Measurements from ENCODE around the gene AZU1.
"Not testable (repeated sequence)": the region's sequence is repeated elsewhere in the genome, so short reads cannot be mapped to it uniquely, and the experiment has no call there.

AZU1 gene

DNA sequence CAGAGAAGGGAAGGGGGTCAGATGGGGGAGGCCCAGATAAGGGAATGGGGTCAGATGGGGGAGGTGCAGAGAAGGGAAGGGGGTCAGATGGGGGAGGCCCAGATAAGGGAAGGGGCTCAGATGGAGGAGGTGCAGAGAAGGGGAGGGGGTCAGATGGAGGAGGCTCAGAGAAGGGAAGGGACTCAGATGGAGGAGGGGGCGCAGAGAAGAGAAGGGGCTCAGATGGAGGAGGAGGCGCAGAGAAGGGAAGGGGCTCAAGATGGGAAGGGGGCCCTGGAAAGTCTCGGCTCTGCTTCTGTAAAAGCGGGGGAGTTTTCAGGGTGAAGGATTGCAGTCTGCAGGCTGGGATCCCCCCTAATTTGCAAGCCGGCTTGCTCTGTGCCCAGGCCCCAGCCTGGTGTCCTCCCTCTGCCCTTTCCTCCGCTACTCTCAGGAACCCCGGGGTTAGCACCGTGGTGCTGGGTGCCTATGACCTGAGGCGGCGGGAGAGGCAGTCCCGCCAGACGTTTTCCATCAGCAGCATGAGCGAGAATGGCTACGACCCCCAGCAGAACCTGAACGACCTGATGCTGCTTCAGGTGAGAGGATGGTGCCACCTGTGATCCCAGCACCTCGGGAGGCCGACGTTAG is 1.6 kb downstream of the AZU1 start:
- DNase-seq (ENCODE audit: low spot score) (no peak), FAIRE-seq (no peak)

DNA sequence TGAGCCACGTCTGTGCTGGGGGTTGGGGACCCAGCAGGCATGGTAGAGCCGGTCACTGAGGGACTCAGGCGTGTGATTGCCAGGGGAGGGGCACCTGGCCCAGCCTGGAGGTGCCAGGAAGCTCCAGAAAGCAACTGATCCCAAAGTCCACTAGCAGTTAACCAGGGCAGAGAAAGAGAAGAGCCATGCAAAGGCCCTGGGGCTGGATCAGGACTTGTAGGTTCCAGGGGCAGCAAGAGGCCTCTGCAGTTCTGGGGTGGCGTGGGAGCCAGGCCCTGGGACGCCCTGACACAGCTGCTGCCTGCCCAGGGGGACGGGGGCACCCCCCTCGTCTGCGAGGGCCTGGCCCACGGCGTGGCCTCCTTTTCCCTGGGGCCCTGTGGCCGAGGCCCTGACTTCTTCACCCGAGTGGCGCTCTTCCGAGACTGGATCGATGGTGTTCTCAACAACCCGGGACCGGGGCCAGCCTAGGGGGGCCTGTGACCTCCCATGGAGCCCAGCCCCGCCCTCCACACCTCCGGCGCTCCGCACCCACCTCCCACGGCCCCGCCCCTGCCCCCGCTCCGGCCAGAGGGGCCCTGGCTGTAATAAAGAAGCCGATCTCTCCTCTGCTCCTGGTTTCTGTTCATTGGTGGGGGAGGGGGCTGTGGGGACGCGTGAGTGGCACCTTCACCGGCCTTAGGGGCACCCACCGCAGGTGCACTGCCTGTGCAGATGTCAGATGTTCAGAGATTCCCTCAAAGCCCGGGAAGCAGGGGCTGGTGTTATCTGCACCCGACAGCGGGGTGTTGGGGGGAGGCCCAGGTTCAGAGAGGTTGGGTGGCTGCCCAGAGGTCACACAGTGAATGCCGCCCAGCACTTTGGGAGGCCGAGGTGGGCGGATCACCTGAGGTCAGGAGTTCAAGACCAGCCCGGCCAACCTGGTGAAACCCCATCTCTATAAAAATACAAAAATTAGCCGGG is 4.1 kb downstream of the AZU1 start:
- DNase-seq (ENCODE audit: low spot score), result no peak

DNA sequence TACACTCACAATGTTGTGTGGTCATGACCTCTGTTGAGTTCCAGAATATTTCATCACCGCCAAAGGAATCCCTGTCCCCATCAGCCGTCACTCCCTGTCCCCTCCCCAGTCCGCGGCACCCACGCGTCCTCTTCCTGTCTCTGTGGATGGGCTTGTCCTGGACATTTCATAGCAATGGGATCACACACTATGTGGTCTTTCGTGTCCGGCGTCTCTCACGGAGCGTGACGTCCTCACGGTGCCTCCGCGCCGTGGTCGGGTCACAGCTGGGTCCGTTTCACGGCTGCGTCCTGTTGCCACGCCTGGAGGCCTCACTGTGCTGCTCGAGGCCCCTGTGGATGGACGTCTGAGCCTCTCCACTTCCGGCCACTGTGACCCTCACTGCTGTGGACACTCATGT is 6.6 kb downstream of the AZU1 start:
- no peak for DNase-seq (ENCODE audit: low spot score)

More for the DNA sequence above, 4.1 kb downstream of the AZU1 start:
- no peak for FAIRE-seq

DNA sequence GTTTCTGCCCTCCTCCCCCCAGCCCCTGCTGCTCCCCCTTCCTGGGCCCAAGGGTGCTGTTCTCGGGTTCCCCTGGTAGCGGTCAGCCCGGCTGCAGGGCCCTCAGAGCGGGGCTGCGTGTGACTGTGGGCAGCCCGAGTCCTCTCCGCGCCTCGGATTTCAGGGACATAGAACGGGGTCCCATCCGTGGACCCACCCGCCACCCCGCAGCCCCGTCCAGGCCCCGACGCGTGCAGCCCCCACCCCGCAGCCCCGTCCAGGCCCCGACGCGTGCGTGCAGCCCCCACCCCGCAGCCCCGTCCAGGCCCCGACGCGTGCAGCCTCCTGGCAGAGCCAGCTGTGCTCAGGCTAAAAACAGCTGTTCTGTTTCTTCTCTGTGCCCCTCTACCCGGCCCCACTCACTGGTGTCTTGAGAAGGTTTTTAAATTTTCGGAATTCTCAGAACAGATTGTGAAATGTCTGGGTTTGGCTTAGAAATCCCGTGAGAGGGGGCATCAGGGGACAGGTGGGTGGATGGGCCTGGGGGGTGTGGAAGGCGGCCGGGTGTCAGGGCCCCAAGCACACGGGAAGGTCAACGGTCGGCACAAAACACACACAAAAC is 7.7 kb downstream of the AZU1 start:
- DNase-seq (ENCODE audit: low spot score), result no peak

More for the DNA sequence above, 6.6 kb downstream of the AZU1 start:
- no peak for FAIRE-seq

DNA sequence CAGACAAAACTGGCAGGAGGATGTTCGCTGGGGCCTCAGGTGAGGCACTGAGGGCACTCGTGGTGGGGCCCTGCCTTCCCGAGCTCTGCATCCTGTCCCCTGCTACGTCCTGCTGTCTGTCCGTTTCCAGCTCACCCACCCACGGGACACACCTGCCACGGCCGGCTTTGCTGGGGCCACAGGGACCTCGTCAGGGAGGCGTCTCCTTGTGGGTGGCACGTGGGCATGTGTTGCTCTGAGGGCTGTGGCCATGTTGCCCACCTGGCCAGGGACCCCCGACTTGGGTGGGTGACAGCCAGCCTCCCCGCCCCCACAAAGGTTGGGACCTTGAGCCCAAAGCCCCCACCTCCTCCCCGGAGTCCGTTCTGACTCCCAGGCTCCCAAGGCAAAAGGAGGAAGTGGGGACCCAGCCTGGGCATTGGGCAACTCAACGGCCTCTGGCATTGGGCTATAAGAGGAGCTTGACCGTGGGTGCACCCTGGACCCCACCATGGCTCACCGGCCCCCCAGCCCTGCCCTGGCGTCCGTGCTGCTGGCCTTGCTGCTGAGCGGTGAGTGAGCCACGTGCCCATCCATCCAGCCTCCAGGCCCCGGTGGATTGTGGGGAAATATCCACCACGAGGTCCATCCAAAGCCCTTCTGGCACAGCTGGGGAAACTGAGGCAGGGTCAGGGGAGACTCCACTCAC is 13.0 kb downstream of the AZU1 start, which contains the start of gene PRTN3:
Gene PRTN3 (plus strand): TSS at position 481 of the 688 bp plus-strand sequence. CDS start 10 bp downstream, at position 491.
- FAIRE-seq (no peak), DNase-seq (ENCODE audit: low spot score) (no peak)

More for the DNA sequence above, 7.7 kb downstream of the AZU1 start:
- FAIRE-seq, result no peak

DNA sequence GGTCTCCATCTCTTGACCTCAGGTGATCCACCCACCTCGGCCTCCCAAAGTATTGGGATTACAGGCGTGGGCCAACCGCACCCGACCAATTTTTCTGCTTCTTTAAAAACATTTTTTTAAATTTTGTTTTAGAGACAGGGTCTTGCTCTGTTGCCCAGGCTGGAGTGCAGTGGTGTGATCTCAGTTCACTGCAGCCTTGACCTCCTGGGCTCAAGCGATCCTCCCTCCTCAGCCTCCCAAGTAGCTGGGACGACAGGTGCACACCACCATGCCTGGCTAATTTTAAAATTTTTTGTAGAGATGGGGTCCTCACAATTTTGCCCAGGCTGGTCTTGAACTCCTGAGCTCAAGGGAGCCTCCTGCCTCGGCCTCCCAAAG is 15.2 kb downstream of the AZU1 start:
- DNase-seq (ENCODE audit: low spot score); FAIRE-seq: not testable (repeated sequence)

- FAIRE-seq, result no peak
- no peak for DNase-seq (ENCODE audit: low spot score)
Observed at GRCh38 chr19:843180-843835, 15.7 kb downstream of the AZU1 start.

DNA sequence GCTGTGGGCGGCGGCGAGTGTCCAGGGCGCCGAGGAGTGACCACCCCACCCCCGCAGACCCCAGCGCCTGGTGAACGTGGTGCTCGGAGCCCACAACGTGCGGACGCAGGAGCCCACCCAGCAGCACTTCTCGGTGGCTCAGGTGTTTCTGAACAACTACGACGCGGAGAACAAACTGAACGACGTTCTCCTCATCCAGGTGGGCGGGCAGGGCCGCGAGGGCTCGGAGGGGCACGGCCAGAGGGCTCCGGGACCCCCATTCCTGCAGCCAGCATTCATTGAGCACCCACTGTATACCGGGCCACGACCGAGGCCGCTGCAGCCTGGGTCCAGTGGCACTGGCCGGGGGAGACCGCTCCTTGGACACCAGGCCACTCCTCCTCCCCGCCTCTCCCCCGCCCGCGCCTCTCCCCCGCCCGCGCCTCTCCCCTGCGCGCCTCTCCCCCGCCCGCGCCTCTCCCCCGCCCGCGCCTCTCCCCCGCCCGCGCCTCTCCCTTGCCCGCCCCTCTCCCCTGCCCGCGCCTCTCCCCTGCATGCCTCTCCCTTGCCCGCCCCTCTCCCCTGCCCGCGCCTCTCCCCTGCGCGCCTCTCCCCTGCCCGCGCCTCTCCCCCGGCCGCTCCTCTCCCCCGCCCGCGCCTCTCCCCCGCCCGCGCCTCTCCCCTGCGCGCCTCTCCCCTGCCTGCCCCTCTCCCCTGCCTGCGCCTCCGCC is 16.4 kb downstream of the AZU1 start:
- no peak for FAIRE-seq

GRCh38 chr19:844546-844971 is 16.9 kb downstream of the AZU1 start:
- DNase-seq (ENCODE audit: low spot score) (no peak), FAIRE-seq (no peak)

More for the DNA sequence above, 16.4 kb downstream of the AZU1 start:
- DNase-seq (ENCODE audit: low spot score), result no peak

DNA sequence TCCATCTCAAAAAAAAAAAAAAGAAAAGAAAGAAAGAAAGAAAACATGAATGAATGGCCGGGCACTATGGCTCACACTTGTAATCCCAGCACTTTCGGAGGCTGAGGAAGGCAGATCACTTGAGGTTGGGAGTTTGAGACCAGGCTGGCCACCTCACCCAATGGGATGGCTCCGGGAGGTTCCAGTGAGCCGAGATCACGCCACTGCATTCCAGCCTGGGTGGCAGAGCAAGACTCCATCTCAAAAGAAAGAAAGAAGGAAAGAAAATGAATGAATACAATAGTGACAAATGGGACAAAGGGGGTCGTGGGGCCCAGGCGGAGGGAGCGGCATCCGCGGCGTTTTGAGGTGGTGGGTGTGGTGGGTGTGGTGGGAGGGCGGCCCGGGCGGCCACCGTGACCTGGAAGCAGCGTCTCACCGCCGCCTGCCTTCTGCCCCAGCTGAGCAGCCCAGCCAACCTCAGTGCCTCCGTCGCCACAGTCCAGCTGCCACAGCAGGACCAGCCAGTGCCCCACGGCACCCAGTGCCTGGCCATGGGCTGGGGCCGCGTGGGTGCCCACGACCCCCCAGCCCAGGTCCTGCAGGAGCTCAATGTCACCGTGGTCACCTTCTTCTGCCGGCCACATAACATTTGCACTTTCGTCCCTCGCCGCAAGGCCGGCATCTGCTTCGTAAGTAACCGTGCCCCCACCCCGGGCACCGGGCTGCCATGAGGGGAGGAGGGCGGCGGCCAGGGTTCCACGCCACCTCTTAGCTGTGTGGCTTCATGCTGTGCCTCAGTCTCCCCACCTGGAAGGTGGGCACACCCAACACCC is 18.3 kb downstream of the AZU1 start:
- FAIRE-seq, result no peak
- DNase-seq (ENCODE audit: low spot score), result no peak

DNA sequence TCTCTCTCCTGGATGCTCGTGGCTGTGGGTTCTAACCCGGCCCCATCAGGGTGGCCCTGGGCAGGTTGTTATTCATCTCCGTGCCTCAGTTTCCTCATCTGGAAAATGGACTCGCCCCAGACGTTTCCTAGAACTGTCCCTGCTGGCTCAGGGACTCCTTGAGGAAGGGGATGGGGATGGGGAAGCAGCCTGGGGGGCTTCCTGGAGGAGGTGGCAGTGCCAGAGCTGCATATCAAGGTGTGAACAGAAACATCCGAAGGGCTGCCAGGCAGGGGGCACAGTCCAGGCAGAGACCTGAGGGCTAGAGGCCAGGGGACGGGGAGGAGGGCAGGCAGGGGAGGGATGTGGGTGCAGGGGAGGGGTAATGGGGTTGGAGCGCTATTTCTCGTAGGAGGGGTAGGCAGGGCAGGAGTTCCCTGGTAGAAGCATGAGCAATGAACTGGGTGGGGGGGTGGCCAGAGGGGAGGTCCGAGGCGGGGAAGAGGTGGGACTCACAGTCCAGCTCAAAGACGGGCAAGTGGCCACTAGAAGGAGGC is 20.8 kb downstream of the AZU1 start:
- FAIRE-seq (no peak), DNase-seq (ENCODE audit: low spot score) (no peak)

- DNase-seq (ENCODE audit: low spot score), result not testable (repeated sequence)
Observed at GRCh38 chr19:849195-849594, 21.6 kb downstream of the AZU1 start.

GRCh38 chr19:850221-850978 is 22.8 kb downstream of the AZU1 start:
- DNase-seq (ENCODE audit: low spot score) (peak; percentile 47), FAIRE-seq (peak; percentile 31)

More at GRCh38 chr19:849195-849594, 21.6 kb downstream of the AZU1 start:
- FAIRE-seq, result not testable (repeated sequence)

DNA sequence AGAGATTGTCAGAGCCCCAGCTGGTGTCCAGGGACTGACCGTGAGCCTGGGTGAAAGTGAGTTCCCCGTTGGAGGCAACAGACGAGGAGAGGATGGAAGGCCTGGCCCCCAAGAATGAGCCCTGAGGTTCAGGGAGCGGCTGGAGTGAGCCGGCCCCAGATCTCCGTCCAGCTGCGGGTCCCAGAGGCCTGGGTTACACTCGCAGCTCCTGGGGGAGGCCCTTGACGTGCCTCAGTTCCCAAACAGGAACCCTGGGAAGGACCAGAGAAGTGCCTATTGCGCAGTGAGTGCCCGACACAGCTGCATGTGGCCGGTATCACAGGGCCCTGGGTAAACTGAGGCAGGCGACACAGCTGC is 23.3 kb downstream of the AZU1 start:
- FAIRE-seq, result no peak
- no peak for DNase-seq (ENCODE audit: low spot score)

DNA sequence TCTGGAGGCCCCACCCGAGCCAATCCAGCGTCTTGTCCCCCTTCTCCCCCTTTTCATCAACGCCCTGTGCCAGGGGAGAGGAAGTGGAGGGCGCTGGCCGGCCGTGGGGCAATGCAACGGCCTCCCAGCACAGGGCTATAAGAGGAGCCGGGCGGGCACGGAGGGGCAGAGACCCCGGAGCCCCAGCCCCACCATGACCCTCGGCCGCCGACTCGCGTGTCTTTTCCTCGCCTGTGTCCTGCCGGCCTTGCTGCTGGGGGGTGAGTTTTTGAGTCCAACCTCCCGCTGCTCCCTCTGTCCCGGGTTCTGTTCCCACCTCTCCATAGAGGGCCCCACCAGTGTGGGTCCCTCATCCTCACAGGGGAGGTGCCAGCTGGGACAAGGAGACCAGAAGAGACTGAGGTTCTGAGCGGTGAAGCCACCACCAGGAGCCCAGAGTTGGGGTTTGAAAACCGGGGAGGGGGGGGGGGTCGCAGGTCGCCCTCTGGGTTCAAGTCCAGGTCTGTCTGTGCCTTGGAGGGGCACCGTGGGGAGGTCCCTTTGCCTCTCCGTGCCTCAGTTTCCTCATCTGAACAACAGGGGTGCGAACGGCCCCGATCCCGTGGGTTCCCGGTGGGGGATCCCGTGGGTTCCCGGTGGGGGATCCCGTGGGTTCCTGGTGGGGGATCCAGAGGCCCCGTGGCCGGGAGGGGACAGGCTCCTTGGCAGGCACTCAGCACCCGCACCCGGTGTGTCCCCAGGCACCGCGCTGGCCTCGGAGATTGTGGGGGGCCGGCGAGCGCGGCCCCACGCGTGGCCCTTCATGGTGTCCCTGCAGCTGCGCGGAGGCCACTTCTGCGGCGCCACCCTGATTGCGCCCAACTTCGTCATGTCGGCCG is 24.7 kb downstream of the AZU1 start, which contains the start of gene ELANE:
Gene ELANE (plus strand): TSS at position 168 of the 878 bp plus-strand sequence. CDS start 26 bp downstream, at position 194.
- no peak for DNase-seq (ENCODE audit: low spot score)
- FAIRE-seq, result no peak

DNA sequence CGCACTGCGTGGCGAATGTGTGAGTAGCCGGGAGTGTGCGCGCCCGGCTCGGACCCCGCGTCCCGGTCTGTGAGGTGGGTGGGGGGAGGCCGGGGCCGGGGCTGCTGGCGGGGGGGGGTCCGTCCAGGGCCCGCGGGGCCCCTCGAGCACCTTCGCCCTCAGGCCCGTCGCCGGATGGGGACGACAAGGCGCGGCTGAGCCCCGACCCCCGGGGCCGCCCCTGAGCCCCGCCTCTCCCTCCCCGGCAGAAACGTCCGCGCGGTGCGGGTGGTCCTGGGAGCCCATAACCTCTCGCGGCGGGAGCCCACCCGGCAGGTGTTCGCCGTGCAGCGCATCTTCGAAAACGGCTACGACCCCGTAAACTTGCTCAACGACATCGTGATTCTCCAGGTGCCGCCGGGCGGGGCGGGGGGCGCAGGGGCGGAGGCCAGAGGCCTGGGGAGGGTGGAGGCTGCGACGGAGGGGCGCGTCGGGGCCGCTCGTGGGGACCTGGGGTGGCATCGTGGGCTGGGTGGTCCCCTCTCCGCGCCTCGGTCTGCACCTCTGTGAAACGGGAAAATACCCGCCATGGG is 25.5 kb downstream of the AZU1 start:
- no peak for DNase-seq (ENCODE audit: low spot score)
- FAIRE-seq, result no peak

Data from RCC 7860 (cell line).